ENCODE results near the gene METTL17.
"Not testable (repeated sequence)": the region's sequence is repeated elsewhere in the genome, so short reads cannot be mapped to it uniquely, and the experiment has no call there.

METTL17 gene

GRCh38 chr14:20970983-20971704 is 18.6 kb upstream of the METTL17 start:
- TF ChIP-seq ZFX (IDR thresholded peaks at IDR 0.05; ENCODE audit: borderline replicate concordance): no peak
- peak; percentile 99 for TF ChIP-seq CTCF (IDR thresholded peaks at IDR 0.05)
- H3K27ac ChIP-seq: peak overlapping the region; percentile 26; the same call in 1 of the 2 replicates

- no peak overlapping the region for H3K27ac ChIP-seq
- no peak for TF ChIP-seq ZFX (IDR thresholded peaks at IDR 0.05; ENCODE audit: borderline replicate concordance)
- TF ChIP-seq CTCF (IDR thresholded peaks at IDR 0.05): no peak
Measured at GRCh38 chr14:20971705-20972021, 18.1 kb upstream of the METTL17 start.

- H3K27ac ChIP-seq: no peak overlapping the region
- TF ChIP-seq CTCF (IDR thresholded peaks at IDR 0.05) (no peak), ZFX (IDR thresholded peaks at IDR 0.05; ENCODE audit: borderline replicate concordance) (no peak)
Measured at GRCh38 chr14:20973501-20973900, 16.3 kb upstream of the METTL17 start.

GRCh38 chr14:20976291-20976690 is 13.5 kb upstream of the METTL17 start:
- H3K27ac ChIP-seq: no peak overlapping the region
- TF ChIP-seq ZFX (IDR thresholded peaks at IDR 0.05; ENCODE audit: borderline replicate concordance) (no peak), CTCF (IDR thresholded peaks at IDR 0.05) (no peak)

GRCh38 chr14:20978687-20979086 is 11.1 kb upstream of the METTL17 start:
- TF ChIP-seq ZFX (IDR thresholded peaks at IDR 0.05; ENCODE audit: borderline replicate concordance): no peak
- no peak for TF ChIP-seq CTCF (IDR thresholded peaks at IDR 0.05)
- H3K27ac ChIP-seq: no peak overlapping the region

- no peak for TF ChIP-seq CTCF (IDR thresholded peaks at IDR 0.05)
- TF ChIP-seq ZFX (IDR thresholded peaks at IDR 0.05; ENCODE audit: borderline replicate concordance): no peak
- no peak overlapping the region for H3K27ac ChIP-seq
Measured at GRCh38 chr14:20980906-20981305, 8.9 kb upstream of the METTL17 start.

GRCh38 chr14:20982646-20983369 is 7.0 kb upstream of the METTL17 start:
- TF ChIP-seq CTCF (IDR thresholded peaks at IDR 0.05) (no peak), ZFX (IDR thresholded peaks at IDR 0.05; ENCODE audit: borderline replicate concordance) (no peak)
- no peak overlapping the region for H3K27ac ChIP-seq

GRCh38 chr14:20985650-20986049 is 4.1 kb upstream of the METTL17 start:
- H3K27ac ChIP-seq: not testable (repeated sequence)

Measured in 22Rv1 (cell line).